ENCODE results near the gene PLAAT3.
"Not testable (repeated sequence)": the region's sequence is repeated elsewhere in the genome, so short reads cannot be mapped to it uniquely, and the experiment has no call there.

The PLAAT3 gene

GRCh38 chr11:63536669-63537292, 77.5 kb downstream of the PLAAT3 start, which contains the start of gene PLAAT4:
PLAAT4 (plus strand) TSS chr11:63536808; CDS start chr11:63536869, 61 bp downstream.
- peak; percentile 65 for DNase-seq

GRCh38 chr11:63535734-63536133, 78.5 kb downstream of the PLAAT3 start:
- no peak for DNase-seq

- no peak for DNase-seq
Measured at GRCh38 chr11:63534895-63535461, 79.3 kb downstream of the PLAAT3 start.

GRCh38 chr11:63534076-63534475, 80.2 kb downstream of the PLAAT3 start:
- no peak for DNase-seq

GRCh38 chr11:63532799-63533475, 81.3 kb downstream of the PLAAT3 start:
- no peak for DNase-seq

- DNase-seq = no peak
Measured at GRCh38 chr11:63532117-63532516, 82.1 kb downstream of the PLAAT3 start.

- not testable (repeated sequence) for DNase-seq
Measured at GRCh38 chr11:63531074-63531792, 83.0 kb downstream of the PLAAT3 start.

GRCh38 chr11:63530021-63530420, 84.2 kb downstream of the PLAAT3 start:
- DNase-seq = no peak

GRCh38 chr11:63529373-63529772, 84.9 kb downstream of the PLAAT3 start:
- not testable (repeated sequence) for DNase-seq

- not testable (repeated sequence) for DNase-seq
Measured at GRCh38 chr11:63528729-63529278, 85.4 kb downstream of the PLAAT3 start.

GRCh38 chr11:63528156-63528555, 86.1 kb downstream of the PLAAT3 start:
- not testable (repeated sequence) for DNase-seq

- DNase-seq = no peak
Measured at GRCh38 chr11:63527667-63528066, 86.6 kb downstream of the PLAAT3 start.
